NCI-H146 (cell line): Measurements from ENCODE around the gene FLYWCH1.
A peak's percentile ranks its signal among the peaks of the same experiment; 100 is the strongest.

Experiments
- DNase-seq: peaks from one replicate; lab custom pipeline; 2025; lab: John Stamatoyannopoulos, UW

Gene FLYWCH1

DNA sequence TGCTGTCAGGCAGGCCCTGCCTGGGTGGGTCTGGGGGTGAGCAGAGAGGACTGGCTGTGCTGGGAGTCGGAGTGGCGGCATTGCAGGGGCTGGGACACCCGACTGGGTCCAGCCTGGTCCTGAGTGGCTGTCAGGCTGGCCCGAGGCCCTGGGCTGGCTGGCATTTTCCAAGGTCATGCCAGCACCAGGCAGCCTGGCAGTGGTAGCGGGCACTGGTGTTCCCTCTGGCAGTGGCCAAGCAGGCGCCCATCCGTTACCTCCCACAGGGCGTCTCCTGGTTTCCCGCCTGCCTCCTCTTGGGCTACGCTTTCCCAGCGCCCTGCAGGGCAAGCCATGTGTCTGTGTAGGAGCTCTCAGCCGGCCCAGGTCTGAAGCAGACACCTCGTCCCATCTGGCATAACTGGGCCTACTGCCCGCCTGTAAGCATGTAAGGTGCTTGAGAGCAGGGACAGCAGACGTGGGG lies 74.2 kb downstream of the FLYWCH1 start:
- DNase-seq, result no peak

DNA sequence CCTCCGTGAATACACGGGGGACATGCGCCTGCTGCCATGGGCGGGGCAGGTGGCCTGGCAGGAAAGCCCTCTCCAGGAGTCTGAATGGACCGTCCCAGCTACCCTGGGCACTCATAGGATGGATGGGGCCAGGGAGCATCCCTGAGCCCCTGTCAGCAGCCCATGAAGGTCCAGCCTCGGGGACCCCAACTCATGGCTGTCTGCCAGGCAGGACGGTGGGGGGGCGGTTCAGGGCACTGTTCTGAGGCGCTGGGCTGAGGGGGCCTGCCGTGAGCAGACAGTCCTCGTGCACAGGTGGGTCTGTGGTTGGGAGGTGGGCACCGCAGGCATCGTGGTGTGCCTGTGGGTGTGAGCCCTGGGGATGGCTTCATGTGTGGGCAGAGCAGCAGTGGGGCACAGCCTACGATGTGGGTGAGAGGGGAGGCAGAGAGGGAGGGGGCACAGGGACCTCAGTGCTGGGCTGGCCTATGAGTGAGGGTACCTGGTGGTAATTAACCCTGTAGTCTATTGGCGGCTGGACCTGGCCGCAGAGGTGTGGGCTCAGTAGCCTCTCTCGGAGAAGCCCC lies 75.0 kb downstream of the FLYWCH1 start:
- DNase-seq, result no peak

DNA sequence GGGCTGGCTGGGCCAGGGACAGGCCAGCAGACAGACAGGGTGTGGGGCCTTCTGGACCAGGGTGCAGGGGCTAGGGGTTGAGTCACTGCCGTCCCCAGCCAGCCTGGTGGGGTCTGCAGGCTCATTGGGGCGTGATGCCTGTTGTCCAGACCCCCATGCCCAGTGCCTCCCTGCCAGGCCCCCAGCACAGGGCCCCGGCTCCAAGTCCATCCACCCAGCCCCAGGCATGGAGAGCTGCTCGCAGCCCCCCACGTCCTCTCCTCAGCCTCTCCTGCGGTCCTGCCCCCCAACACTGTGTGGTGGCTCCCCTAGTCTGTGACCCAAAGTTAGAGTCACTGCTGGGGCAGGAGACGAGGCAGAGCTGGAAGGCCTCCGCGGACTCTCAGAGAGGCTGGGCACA lies 75.6 kb downstream of the FLYWCH1 start:
- no peak for DNase-seq

DNA sequence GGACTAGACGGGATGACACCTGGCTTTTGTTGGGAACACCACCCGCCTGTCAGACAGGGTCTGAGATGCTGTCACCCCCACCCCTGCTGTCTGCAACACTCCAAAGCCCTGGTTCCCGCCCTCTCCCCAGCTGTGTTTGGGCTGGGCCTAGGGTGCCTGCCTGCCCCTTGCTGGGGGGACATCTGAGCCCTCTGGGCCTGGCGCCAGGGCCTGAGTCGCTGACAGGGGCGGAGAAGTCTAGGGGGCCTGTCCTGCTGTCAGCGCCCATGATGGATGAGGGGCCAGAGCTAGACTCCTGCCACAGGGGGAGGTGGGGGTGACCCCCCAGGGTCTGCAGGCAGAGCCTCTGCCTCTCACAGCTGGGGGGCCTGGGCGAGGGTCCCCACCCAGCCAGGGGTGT lies 76.1 kb downstream of the FLYWCH1 start:
- peak; percentile 28 for DNase-seq

DNA sequence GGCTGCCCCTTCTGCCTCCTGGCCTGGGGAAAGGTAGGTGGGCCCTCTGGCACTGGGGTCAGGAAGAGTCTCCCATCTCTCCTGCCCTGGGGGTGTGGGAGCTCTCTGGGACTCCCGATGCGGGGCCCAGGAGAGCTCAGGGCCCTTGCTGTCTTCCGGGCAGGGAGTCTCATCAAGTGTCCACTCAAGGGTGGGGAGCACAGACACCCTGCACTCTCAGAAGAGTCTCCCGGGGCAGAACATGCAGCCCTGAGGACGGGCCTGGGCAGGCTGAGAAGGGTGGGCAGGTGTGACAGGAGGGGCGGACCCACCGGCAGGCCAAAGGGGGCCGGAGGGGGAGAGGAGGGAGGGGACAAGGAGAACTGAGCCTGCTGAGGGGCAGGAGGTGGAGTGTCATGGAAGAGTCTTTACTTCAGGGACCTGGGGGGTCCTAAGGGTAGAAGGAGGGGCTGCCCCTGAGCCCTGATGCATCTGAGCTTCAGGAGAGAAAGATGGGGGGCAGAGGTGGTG lies 76.9 kb downstream of the FLYWCH1 start:
- no peak for DNase-seq

DNA sequence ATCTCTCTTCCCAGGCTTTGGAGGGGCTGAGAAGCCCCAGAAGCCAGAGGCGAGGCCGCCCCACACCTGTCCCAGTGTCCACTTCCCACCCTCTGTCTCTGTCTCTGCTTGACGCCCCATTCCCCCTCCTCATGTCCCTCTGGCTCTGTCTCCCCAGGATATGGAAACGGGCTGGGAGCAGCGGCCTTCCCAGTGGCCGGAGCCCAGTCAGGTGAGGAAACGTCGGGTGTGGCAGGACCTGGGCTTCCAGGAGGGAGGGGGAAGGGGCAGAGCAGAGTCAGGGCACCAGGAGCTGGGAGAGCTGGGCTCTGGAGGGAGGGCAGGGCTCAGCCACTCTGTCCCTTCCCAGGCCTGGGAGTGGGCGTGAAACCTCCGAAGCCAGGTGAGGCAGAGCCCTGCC lies 79.2 kb downstream of the FLYWCH1 start:
- DNase-seq, result no peak

DNA sequence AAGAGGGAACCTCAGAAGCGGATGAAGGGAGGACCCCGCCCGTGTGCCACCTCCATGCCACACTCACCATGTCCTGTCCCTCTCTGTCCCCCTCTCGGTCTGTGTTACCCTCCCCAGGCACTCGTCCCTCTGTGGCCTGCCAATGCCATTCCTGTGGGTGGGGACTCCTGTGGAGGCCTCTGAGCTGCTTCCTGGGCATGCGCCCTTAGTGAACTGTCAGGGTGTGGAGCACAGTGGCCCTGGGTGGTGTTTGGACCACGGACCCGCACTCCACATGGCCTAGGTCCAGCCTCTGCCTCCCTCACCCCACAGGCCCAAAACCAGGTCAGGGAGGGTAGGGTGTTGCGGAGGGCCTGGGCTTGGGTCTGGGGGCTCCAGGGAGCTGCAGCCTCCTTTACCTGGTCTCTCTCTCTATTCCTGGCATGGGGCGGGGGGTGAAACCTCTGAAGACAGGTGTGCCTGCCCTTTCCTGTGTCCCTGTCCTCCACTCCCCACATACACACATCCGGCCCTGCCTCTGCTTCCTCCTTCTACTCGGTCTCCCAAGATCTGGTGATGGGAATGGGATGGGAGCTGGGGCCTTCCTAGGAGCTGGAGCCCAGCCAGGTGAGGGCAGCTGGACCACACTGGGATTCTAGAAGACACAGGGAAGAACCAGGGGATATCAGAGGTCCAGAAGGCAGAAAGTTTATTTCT lies 80.0 kb downstream of the FLYWCH1 start:
- DNase-seq, result no peak

DNA sequence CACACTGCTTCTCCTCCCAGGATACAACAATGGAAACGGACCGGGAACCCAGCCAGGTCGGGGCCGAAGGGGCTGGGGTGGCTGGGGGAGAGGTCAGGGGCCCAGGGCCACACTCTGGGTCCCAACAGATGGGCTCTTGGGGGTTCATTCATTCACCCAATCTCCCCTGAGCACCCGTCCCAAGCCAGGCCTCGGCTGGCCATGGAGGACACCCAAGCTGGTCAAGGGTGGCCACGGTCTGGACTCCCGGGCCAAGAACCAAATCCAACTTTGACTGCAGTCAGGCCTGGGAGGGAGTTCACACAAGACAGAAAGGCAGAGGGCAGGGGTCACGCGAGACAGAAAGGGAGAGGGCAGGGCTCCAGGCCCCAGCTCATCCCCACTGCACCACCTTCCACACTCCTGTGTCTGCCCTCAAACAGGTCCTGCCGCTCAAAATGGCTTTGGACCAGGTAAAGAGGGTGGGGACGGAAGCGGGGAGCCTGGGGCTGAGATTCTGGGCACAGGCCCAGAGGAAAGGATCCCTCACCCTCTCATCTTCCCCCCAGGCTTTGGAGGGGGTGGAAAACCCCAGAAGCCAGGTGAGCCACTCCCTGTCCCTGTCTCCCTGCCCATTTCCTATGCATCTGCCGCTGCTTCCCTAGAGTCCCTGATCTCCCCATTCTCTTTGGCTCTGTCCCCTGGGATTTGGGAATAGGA lies 80.8 kb downstream of the FLYWCH1 start:
- DNase-seq, result no peak

DNA sequence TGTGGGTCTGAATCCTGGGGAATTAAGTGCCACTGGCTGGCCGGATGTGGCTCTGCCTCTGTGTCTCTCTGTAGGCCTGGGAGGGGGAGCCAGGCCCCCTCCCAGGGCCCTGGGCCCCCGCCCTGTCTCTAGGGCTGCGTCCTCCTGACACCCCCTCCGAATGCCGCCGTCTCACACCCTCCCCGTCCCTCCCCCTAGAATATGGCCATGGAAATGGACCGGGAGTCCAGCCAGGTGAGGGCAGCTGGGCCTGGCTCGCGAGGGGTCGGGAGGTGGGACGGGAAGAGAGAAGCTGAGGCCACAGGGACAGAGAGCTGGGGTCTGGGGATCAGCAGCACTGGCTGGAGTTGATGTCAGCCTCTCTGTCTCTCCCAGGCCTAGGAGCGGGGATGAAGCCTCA lies 84.6 kb downstream of the FLYWCH1 start:
- DNase-seq, result no peak

DNA sequence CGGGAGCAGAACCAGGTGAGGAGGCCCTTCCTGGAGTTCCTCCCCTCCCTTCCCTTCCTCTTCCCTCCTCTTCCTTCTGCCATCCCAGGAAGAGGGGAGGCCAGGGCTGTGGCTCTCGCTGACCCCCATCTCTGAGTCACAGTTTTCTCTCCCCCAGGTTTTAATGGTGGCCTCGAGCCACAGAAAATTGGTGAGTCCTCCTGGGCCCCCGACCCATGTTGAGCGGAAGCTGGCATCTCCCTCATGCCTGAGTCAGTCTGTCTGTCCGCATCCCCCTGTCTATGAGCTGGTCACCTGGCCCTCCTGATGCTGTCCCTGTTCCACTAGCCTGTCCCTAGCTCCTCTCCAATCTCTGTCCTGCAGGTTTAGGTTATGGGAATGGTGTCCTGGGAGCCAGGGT lies 88.2 kb downstream of the FLYWCH1 start:
- no peak for DNase-seq

DNA sequence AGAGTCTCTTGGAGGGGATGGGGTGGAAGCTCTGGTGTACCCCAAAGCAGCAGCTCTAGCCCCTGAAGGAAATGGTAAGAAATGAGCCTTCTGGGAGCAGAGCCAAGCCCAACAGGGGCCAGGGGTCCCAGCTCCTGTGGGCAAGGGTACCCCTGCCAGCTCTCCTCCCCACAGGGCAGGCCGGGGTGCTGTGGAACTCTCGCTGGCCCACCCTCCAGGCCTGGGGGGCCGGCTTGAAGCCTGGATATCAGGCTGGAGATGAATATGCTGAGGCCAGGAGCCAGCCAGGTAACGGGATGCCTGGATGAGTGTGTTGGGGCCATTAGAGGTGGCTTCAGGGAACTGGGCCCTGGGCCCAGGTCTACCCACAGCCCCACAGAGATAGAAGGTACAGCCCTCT lies 88.8 kb downstream of the FLYWCH1 start:
- DNase-seq, result no peak
